Activated naive CD8-positive, alpha-beta T cell treated with anti-CD3 and anti-CD28 coated beads, Interleukin-2, amount 50 U/mL, for 24 hours (primary cell): ENCODE measurements around the gene LHX3.
"Not testable (repeated sequence)": the region's sequence is repeated elsewhere in the genome, so short reads cannot be mapped to it uniquely, and the experiment has no call there.

Experiments
- ATAC-seq: fragments of 150-1000 bp; cut with Tn5 transposase; one replicate; pipeline ENCODE4 v1.10.0; 2021
- DNase-seq: peaks from one replicate; pipeline ENCODE4 v3.0.0; 2021
- H3K27ac Mint-ChIP-seq: one replicate; pipeline ENCODE4 v1.8.0; 2021; ENCODE audit warnings: mild to moderate bottlenecking, mixed read lengths
- H3K27me3 Mint-ChIP-seq: one replicate; pipeline ENCODE4 v1.8.0; 2021; ENCODE audit warnings: mixed read lengths
- H3K36me3 Mint-ChIP-seq: one replicate; pipeline ENCODE4 v1.8.0; 2021; ENCODE audit warnings: low read depth, mixed read lengths
- H3K4me1 Mint-ChIP-seq: one replicate; pipeline ENCODE4 v1.8.0; 2021; ENCODE audit warnings: mixed read lengths
- H3K4me3 Mint-ChIP-seq: one replicate; pipeline ENCODE4 v1.8.0; 2021; ENCODE audit warnings: mild to moderate bottlenecking, moderate library complexity, mixed read lengths
- H3K9me3 Mint-ChIP-seq: one replicate; pipeline ENCODE4 v1.8.0; 2021; ENCODE audit warnings: mixed read lengths

The LHX3 gene

DNA sequence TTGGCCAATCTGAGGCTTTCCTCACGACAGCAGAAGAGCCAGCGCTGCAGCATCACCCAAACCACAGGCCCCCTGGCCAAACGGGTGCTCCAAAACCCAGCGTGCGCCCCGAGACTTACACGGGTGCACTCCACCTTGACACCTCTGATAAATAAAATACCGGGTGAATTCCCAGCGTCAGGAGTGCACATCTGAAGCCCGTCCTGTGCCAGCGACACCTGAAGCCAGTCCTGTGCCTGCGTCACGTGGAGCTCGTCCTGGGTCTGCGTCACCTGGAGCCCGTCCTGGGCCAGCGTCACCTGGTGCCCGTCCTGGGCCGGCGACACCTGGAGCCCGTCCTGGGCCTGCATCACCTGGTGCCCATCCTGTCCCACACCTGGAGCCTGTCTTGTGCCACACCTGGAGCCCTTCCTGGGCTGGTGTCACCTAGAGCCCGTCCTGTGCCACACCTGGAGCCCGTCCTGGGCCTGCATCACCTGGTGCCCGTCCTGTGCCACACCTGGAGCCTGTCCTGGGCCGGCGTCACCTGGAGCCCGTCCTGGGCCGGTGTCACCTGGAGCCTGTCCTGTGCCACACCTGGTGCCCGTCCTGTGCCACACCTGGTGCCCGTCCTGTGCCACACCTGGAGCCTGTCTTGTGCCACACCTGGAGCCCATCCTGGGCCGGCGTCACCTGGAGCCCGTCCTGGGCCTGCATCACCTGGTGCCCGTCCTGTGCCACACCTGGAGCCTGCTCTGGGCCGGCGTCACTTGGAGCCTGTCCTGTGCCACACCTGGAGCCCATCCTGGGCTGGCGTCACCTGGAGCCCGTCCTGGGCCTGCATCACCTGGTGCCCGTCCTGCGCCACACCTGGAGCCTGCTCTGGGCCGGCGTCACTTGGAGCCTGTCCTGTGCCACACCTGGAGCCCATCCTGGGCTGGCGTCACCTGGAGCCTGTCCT is 31.8 kb upstream of the LHX3 start:
- not testable (repeated sequence) for DNase-seq, H3K27ac Mint-ChIP-seq, H3K27me3 Mint-ChIP-seq, H3K9me3 Mint-ChIP-seq, H3K4me3 Mint-ChIP-seq, ATAC-seq
- peaks cover 12% of the 10 kb centered on the region for H3K36me3 Mint-ChIP-seq
- peaks cover 56% of the 10 kb centered on the region for H3K4me1 Mint-ChIP-seq

- ATAC-seq (no peak), DNase-seq (no peak)
- H3K9me3 Mint-ChIP-seq, result no peaks in the 10 kb centered on the region
- H3K4me1 Mint-ChIP-seq, result peaks cover 49% of the 10 kb centered on the region
- peaks cover 11% of the 10 kb centered on the region for H3K36me3 Mint-ChIP-seq
- H3K27me3 Mint-ChIP-seq, result no peaks in the 10 kb centered on the region
- H3K4me3 Mint-ChIP-seq, result no peak overlapping the region
- H3K27ac Mint-ChIP-seq, result no peak overlapping the region
Measured at GRCh38 chr9:136235709-136236455, 31.0 kb upstream of the LHX3 start.

GRCh38 chr9:136235171-136235570 is 30.2 kb upstream of the LHX3 start:
- no peak overlapping the region for H3K4me3 Mint-ChIP-seq
- H3K27ac Mint-ChIP-seq, result no peak overlapping the region
- H3K36me3 Mint-ChIP-seq, result peaks cover 11% of the 10 kb centered on the region
- H3K4me1 Mint-ChIP-seq, result peaks cover 46% of the 10 kb centered on the region
- DNase-seq (no peak), ATAC-seq (no peak)
- H3K27me3 Mint-ChIP-seq, result no peaks in the 10 kb centered on the region
- no peaks in the 10 kb centered on the region for H3K9me3 Mint-ChIP-seq

DNA sequence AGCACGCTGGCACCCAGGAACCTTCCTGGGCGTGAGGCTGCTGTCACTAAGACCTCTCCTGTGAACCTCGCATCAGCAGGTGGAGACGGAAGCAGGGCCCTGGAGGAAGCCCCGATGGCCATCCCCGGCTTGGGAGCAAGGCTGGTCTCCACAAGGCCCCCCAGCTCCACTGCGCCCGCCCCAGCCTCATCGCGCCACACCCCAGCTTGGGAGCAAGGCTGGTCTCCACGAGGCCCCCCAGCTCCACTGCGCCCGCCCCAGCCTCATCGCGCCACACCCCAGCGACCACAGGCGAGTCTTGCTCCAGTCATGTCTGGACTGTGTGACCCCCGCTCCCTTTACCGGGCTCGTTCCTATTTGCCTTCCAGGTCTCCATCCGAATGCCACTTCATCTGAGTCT is 29.7 kb upstream of the LHX3 start:
- DNase-seq (no peak), ATAC-seq (no peak)
- Mint-ChIP-seq H3K27me3 (no peaks in the 10 kb centered on the region), H3K4me3 (no peak overlapping the region), H3K9me3 (no peaks in the 10 kb centered on the region), H3K36me3 (peaks cover 11% of the 10 kb centered on the region), H3K4me1 (peaks cover 45% of the 10 kb centered on the region), H3K27ac (no peak overlapping the region)

DNA sequence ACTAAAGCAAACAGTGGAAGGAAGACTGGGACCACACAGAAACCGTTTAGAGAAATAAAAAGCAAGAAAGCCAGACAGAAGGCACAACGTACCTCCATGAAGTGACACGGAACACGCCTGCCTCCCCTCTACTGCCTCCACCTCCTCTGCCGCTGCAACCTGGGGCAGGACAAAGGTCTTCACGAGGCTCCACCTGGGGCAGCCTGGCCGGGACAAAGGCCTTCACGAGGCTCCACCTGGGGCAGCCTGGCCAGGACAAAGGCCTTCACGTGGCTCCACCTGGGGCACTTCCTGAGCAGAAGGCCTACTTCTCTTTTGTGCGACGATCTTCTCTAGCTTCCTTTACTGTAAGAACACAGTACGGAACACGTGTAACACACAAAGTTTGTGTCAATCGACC is 28.9 kb upstream of the LHX3 start:
- Mint-ChIP-seq H3K4me3 (no peak overlapping the region), H3K27ac (peak overlapping the region; percentile 80), H3K36me3 (peaks cover 11% of the 10 kb centered on the region), H3K4me1 (peaks cover 38% of the 10 kb centered on the region), H3K27me3 (no peaks in the 10 kb centered on the region), H3K9me3 (no peaks in the 10 kb centered on the region)
- DNase-seq (no peak), ATAC-seq (no peak)

GRCh38 chr9:136233411-136233810 is 28.5 kb upstream of the LHX3 start:
- Mint-ChIP-seq H3K27ac (peak overlapping the region; percentile 80), H3K9me3 (no peaks in the 10 kb centered on the region), H3K36me3 (peaks cover 11% of the 10 kb centered on the region), H3K4me3 (no peak overlapping the region), H3K4me1 (peaks cover 39% of the 10 kb centered on the region), H3K27me3 (no peaks in the 10 kb centered on the region)
- peak; percentile 26 for DNase-seq
- peak; percentile 73 for ATAC-seq

DNA sequence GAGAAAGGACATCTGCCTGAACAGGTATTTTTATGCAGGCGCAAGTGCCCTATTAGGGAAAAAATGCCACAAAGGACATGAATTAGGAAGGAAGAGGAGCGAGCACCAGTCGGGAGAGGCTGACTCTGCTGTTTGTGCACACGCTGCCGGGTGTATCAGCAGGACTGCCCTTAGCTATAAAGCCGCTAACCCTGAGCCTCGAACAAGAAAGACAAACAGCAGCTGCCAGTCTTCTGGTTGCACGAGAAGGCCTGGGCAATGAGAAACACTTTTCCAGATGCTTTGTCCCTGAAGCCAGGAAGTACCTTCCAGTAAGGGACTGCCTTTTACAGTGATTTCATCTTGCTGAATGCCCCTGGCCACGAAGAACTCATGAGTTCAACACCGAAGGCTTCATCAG is 28.0 kb upstream of the LHX3 start:
- Mint-ChIP-seq H3K27ac (peak overlapping the region; percentile 80), H3K36me3 (peaks cover 11% of the 10 kb centered on the region)

DNA sequence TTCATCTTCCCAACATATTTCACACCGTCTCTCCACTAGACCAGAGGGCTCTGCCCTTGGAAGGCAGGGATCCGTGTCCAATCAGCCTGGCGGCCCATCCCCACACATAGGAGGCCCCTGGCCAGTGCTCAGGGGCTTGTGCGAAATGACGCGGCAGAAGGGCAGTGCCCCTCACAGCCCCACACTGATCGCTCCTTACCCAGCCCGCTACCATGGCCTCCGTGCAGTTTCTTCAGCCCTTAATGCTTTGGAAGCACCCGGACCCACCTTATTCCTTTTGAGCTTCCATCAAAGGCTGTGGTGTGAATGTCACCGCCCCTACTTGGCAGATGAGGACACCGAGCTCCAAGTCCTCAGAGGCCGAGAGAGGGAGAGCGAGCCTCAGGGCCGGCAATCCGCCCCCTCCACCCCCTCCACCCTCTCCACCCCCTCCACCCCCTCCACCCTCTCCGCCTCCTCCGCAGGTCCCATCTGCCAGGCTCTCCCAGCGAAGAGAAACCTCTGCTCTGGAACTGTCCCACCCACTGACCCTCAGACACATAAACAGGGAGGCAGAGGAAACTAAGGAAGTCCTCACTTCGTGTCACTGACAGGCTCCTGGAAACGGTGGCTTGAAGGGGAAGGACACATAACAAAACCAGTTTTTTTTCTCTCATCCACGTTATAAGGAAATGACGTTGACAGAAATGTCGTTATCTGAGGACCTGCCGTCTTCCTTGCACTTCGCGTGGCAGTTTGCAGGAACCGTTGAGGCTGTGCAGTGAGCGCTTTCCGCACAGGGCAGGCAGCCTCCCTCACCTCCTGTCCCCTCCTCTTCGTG is 26.8 kb upstream of the LHX3 start:
- Mint-ChIP-seq H3K9me3 (no peaks in the 10 kb centered on the region), H3K36me3 (peaks cover 11% of the 10 kb centered on the region), H3K27me3 (no peaks in the 10 kb centered on the region), H3K4me1 (peaks cover 40% of the 10 kb centered on the region), H3K27ac (no peak overlapping the region), H3K4me3 (no peak overlapping the region)
- ATAC-seq, result peak; percentile 35
- DNase-seq, result no peak

More for the DNA sequence above, 28.0 kb upstream of the LHX3 start:
- H3K4me3 Mint-ChIP-seq, result no peak overlapping the region
- ATAC-seq (no peak), DNase-seq (no peak)
- H3K27me3 Mint-ChIP-seq, result no peaks in the 10 kb centered on the region
- H3K4me1 Mint-ChIP-seq, result peaks cover 39% of the 10 kb centered on the region
- no peaks in the 10 kb centered on the region for H3K9me3 Mint-ChIP-seq

GRCh38 chr9:136230773-136231172 is 25.8 kb upstream of the LHX3 start:
- no peaks in the 10 kb centered on the region for H3K9me3 Mint-ChIP-seq
- peaks cover 41% of the 10 kb centered on the region for H3K4me1 Mint-ChIP-seq
- no peak for ATAC-seq
- peaks cover 12% of the 10 kb centered on the region for H3K36me3 Mint-ChIP-seq
- no peak overlapping the region for H3K27ac Mint-ChIP-seq
- DNase-seq, result no peak
- no peak overlapping the region for H3K4me3 Mint-ChIP-seq
- no peaks in the 10 kb centered on the region for H3K27me3 Mint-ChIP-seq

DNA sequence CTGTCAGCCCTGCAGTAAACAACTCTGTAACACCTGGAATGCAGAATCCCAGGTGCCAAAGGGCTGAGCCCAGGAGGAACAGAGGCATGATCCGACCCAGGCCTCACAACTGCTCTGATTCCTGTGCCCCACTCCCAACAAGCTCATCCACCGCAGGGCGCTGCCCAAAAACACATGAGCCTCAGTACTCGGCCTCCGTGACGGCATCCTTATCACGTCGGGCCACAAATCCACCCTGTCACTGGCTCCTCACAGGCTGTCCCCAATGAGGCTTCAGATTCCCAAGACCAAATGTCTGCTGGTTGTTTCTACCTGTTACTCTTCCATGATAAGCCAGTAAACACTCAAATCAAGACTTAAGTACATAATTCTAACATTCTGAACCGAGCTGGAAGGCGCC is 25.4 kb upstream of the LHX3 start:
- Mint-ChIP-seq H3K4me1 (peaks cover 45% of the 10 kb centered on the region), H3K27me3 (no peaks in the 10 kb centered on the region), H3K27ac (no peak overlapping the region), H3K9me3 (no peaks in the 10 kb centered on the region), H3K36me3 (peaks cover 10% of the 10 kb centered on the region), H3K4me3 (no peak overlapping the region)
- DNase-seq (no peak), ATAC-seq (no peak)

DNA sequence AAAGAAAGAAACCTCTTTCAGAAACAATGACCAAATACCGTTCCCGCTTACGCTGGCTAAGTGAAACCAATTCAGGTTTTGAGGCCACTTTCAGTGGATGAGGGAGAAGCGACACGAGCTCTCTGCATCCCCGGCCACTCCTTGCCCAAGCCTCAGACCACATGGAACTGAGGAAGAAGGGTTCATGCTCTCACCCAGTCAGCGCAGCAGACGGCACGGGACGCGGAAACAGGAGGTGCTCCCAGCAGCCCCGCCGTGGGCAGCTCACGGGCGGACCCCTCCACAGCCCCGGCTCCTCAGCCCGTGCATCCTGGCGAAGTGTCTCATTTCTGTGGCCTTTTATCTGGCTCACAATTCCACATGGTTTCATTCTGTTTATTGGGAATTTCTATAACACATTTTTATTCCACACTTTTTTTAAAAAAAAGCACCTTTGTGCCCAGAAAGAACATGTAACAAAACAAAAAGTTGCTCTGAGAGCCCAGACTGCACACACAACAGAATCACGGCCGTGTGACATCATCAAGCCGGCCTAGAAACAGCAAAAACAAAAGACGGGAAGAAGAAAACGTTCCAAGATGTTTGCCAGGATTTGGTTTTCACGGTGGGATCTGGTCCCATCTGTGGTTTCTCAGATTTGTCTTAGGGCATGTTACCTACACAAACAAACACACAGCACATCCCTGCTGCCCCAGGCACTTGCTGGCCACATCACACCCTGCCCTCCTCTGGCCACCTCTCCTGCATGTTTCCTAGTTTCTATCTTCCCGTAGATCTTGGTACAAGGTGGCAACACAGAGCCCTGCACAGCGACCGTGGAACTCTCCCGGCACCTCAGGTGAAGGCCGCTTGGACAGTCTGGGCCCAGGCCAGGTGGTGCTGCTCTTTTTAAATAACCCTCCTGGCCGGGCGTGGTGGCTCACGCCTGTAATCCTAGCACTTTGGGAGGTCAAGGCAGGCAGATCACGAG is 24.5 kb upstream of the LHX3 start:
- DNase-seq, result no peak

DNA sequence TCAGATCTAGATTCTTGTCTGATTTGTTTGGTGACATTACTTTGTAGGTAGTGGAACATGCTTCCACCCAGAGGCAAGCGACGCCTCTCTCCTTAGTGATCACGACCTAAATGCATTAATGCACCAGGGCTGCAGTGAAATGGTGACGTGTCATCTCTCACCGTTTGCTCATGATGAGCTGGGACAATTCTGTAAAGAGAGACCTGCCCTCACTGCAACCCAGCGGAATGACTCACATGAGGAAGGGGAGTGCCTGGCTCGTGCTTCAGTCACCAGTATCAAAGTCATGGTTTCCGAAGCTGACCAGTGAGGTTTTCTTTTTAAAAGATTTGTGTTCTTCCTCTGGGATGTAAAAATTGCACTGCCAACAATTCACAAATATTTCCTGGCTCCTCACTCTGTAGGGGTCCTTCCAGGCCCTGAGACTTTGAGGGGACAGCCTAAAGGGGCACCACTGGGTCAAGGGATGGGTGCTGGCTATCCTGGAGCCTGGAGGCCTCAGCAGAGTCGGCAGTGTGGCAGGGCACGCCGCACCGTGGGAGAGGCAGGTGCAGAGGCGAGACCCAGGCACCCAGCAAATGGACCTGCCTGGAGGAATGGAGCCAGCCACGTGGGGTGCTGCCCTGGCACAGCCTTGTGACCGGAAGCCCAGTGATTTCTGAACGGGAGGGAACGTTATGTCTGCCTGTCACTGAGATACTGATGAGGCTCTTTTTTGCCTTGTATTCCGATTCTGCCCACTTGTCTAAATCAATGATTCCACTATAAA is 23.4 kb upstream of the LHX3 start:
- DNase-seq (no peak), ATAC-seq (peak; percentile 62)
- Mint-ChIP-seq H3K36me3 (peaks cover 13% of the 10 kb centered on the region), H3K4me1 (peaks cover 36% of the 10 kb centered on the region), H3K27ac (no peak overlapping the region), H3K9me3 (no peaks in the 10 kb centered on the region), H3K27me3 (no peaks in the 10 kb centered on the region), H3K4me3 (no peak overlapping the region)

More for the DNA sequence above, 24.5 kb upstream of the LHX3 start:
- no peaks in the 10 kb centered on the region for H3K27me3 Mint-ChIP-seq
- H3K27ac Mint-ChIP-seq, result no peak overlapping the region
- H3K9me3 Mint-ChIP-seq, result no peaks in the 10 kb centered on the region
- no peak for ATAC-seq
- no peak overlapping the region for H3K4me3 Mint-ChIP-seq
- peaks cover 47% of the 10 kb centered on the region for H3K4me1 Mint-ChIP-seq
- H3K36me3 Mint-ChIP-seq, result peaks cover 12% of the 10 kb centered on the region
